GM18909 (cell line): ENCODE measurements around the gene KRT32.

Source experiments
- ATAC-seq: cut with Tn5 transposase; IDR thresholded peaks from one replicate; pipeline ENCODE4 v1.9.1; 2021; ENCODE audit warnings: mild to moderate bottlenecking; ENCODE audit not compliant: unreplicated experiment, poor library complexity

The KRT32 gene

DNA sequence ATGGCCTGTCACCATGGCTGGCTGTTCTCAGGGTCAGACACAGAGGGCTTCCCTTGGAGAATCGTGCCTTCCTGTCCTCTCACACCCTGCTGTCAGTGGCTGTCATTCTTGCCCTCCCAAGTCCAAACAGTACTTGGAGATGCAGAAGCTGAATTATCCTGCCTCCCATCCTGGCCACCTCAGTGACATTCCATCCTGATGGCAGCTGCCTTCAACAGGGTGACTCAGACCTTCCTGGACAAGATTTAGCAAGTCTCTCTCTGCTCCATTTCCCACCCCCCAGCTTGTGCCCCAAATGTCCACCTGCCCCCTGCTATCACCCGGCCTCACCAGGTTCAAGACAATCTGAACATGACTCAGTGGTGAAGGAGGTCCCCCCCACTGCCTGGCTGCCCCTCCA lies 27.3 kb upstream of the KRT32 start:
- no peak for ATAC-seq

DNA sequence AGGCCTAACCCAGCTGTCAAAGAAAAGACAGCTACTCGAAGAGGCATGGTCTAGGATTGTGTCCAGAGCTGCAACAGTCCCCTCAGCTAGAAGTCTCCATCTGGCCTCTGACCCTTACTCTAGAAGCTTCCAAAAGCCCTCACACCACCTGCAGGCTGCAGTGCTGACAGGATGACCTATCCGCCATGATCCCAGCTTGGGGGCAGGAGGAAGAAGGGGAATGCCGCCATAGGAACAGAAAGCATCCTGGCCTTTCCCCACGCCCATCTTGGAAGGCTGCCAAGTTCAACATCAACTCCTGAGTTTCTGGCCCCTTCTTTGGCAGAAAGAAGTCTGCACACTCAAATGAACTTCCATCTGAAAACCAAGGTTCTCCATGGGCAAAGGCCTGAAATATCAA lies 25.6 kb upstream of the KRT32 start:
- no peak for ATAC-seq

DNA sequence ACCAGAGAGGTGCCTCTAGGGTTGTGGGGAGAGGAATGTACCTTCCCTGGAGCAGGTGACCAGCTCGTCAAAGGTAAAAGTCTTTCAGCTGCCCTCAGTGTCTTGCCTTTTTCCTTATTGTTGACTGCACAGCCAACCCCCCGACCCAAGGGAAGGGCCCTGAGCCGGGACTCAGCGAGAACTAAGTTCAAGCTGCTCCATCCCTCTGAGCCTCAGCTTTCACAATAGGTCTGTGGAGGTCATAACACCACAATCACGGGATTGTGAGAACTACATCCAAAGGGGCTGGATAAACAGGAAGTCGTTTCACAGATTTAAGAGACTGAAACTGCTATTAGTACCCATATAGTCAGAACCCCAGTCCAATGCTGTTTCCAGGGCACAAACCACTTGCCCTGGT lies 25.2 kb upstream of the KRT32 start:
- ATAC-seq = no peak

DNA sequence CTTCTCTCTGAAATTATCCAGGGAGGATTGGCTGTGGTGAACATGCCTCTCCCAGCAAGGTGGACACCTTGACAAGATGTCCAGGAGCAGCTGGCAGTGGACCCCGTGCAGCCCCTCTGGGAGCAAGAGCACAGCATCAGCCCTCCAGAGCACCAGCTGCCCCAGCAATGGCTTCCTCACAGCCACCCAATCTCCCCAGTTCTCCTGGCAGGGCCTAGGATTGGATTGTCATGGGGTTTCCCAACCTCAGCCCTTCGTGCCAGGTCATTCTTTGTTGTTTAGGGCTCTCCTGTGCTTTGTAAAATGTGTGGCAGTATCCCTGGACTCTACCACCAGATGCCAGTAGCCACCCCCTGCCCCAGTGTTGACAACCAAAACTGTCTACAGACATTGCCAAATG lies 24.3 kb upstream of the KRT32 start:
- ATAC-seq = no peak

DNA sequence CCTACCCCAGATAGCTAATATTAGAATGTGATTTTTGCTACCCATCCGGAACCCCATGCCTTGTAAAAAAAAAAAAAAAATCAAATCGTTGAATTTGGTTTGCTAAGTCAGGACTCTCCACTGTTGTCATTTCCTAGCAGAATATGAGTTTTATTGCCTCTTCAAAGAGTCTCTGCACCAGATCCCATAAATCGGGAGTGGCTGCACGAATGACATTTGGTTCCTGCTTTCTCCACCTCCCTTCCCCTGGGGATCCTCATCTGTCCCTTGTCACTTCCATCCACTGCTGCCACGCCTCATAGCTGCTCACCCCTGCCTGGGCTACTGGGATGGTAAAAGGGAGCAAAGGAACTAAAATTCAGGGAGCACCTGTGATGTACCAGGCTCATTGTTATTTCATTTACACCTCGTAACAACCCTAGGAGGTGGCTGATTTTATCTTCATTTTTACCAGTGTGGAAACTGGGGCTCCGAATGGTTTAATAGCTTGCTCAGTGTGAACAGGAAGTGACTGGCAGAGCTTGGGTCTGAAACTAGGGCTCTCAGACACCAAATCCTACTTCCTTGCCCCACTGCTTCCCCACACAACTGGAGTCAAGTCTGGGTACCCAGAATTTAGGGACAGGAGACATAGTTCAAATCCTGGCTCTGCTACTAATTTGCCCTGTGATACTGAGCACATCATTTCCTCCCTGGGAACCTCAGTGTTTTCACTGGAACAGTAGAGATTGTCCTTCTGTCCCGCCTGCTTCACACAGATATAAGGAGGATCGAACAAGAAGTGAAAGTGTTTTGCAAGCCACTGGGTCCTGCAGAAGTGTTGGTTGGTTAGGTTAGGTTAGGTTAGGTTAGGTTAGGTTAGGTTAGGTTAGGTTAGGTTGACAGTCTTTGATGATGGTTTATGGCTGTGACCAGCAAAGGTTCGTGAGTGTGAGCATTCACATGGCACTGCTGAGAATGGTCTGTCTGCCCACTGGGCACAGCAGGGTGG lies 23.1 kb upstream of the KRT32 start:
- ATAC-seq = no peak

DNA sequence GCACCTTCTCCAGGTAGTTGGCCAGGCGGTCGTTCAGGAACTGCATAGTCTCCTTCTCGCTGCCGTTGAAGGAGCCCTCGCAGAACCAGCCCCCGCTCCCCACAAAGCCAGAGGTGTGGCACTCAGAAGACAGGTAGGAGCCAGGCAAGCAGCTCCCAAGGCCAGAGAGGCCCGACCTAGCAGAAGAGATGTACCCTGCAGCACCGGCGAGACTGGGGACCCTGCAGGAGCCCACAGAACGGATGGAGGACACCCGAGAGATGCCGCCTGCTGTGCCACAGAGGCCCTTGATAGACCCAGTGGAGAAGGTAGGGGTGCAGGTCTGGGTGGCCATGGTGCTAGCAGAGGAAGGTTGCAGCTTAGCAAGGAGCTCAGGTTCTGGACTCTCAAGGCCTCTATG lies 22.3 kb upstream of the KRT32 start, which contains the start of gene KRT36:
TSS of gene KRT36 (minus strand) at position 380 of the 400 bp plus-strand sequence. CDS start at position 334, 46 bp downstream.
- ATAC-seq = no peak

DNA sequence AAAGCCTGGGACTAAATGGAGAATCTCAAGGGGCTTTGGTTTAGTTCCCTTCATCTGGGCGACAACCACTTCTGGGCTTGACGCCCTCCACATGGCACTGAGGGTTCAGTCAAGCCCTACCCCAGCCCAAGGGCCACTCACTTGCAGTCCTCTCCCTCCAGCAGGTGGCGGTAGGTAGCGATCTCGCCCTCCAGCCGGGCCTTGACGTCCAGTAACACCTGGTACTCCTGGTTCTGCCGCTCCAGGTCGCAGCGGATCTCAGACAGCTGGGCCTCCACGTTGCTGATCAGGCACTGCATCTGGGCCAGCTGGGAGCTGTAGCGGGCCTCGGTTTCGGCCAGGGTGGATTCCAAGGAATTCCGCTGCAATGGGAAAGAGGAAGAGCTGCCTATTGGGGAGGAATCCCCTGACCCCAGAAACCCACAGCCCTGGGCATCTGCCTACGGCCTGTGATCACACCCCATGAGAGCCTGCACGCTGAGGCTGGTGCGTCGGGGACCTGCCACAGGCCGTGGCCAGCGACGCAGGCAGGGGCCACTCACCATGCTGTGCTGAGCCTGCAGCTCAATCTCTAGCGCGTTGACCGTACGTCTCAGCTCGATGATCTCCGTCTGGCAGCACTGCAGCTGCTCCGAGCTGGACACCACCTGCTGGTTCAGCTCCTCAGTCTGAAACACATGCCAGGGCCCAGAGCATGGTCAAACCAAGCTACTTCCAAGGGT lies 19.8 kb upstream of the KRT32 start:
- ATAC-seq = no peak

DNA sequence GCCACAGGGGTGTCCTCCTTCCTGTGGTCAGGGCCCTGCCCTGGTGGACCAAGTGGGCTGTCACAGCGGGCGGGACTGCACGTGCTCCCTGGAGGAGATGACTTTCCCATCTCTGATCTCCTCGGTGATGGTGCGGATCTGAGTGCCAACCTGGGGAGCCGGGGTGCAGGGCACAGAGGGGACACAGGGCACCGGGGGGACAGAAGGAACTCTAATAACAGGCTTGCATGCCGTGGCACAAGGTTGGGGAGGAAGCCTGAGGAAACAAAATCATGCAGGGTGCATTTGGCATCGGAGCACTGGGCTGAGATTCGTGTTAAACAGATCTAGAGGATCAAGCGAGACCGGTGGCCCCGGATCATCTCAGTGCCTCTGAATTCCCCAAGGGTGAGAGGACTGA lies 19.1 kb upstream of the KRT32 start:
- ATAC-seq = no peak

DNA sequence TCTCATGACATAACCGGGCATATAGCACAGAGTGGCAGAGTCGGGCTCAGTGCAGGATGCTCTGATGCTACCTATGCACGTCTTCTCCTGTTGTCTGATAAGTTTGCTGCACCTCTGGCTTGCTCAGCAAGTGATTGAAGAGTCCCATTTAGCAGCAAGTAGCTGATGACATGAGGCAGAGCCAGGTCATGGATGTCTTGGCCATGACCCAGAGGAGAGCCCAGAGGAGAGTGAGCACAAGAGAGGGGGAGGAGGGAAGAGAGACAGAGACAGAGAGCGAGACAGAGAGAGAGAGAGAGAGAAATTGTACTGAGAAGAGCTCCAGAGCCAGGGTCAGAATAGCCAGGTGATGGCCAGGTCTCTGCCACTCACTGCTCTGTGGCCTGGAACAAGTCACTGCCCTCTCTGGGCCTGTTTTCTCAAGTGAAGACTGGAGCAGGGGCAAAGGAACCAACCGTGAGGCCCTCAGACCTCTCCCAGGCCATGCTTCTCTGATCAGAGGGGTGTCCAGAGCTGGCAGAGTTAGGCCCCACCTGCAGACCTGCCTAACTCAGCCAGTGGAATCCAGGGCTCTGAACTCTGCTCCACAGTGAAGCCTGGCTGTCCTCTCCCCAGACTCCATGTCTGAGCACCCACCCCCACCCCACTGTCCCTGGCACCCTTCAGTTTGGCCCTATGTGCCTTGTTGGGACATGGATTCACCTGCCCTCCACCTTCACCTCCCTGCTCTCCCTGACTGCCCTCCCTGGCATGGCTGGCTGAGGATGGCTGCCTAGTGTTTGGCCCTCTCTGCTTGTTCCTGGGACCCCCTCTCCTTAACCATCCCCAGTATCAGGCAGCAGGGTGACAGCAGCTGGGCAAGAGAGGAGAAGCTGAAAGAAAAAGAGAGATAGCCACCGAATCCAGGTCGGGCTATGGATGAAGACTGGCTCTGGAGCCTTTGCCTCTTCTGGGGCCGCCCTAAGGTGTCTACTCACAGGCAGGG lies 18.0 kb upstream of the KRT32 start:
- no peak for ATAC-seq

DNA sequence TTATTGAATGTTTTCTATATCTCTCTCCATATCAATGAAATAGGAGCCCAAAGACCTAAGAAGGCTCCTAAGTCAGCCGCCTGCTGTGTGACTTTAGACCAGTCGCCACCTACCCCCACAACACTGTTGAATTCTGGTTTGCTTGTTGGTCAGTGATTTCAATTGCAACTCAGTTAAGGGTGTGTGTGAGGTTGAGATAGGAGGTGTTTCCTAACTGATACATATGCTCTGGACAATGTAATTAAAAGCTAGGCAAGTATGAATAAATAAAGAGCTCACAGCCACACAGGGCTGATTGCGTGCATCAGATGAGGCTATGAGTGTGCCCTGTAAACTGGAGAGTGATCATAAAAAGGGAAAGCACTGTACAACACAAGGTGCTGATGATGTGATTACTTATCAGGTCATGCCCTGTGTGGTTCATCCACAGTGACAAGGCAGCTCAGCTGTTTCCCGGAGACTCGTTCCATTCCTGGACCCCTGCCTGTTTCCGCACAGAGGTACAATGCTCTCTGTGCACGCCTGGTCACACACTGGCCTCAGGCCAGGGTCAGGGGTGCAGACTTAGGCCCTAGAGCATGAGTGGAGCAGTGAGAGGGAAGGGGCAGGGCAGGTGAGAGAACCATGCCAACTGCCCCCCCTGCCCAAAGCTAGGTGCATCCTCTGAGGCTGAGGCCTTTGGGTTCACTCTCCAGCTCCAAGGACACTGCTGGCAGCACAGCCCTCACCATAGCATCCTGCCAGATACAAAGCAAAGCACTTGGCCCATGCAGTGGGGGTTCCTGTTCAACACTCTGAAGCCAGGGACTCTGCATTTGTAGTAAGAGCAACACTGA lies 17.0 kb upstream of the KRT32 start:
- ATAC-seq = no peak

DNA sequence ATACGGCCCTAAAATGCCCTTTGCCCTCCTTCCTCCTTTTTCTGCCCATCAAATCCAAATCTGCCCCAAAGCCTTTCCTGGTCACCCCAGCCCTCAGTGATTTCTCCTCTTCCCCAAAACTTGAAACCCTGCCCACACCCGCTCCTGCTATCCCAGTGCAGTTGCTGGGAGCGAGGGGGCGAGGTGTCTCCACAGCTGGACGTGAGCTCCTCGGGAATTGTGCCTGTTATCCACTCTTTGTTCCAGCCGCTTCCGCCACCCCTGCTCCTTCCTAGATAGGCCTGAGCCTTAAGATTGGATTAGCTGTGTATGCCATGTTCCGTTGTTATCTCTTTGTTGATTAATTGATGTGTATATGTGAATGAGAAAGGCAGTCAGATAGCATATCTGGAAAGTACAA lies 16.3 kb upstream of the KRT32 start:
- no peak for ATAC-seq

DNA sequence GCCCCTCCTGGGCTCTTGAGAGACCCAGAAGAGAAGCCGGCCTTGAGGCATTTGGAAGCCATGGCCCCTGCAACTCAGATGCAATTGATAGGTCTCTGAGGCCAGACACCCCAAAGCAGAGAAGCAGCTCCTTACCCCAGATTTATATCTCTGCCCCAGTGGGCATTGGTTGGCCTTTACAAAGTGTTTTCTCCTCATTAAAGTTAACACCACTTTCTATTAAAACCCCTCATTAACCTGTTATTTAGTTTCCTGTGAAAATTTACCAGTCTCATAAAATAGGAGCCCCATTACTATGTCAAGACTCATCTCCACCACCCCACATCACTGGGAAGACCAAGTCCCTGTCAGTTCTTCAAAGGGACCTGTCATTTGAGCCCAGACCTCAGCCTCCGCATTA lies 13.8 kb upstream of the KRT32 start, which contains the start of gene KRT35:
TSS of gene KRT35 (minus strand) at position 116 of the 400 bp plus-strand sequence. CDS start at position 62, 54 bp downstream.
- no peak for ATAC-seq

DNA sequence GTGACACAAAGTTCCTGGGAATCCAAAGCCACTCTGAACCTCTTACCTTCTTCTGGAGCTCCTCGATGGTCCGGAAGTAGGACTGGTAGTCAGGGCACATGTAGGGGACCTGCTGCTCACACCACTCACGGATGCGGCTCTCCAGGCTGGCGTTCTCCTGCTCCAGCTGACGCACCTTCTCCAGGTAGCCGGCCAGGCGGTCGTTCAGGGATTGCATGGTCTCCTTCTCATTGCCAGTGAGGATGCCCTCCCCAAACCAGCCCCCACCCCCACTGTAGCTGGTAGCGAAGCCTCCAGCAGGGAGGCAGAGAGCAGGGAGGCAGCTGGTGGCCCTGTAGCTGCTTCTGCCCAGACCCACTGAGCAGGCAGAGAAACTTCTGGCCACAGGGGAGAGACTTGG lies 13.4 kb upstream of the KRT32 start:
- ATAC-seq = no peak

DNA sequence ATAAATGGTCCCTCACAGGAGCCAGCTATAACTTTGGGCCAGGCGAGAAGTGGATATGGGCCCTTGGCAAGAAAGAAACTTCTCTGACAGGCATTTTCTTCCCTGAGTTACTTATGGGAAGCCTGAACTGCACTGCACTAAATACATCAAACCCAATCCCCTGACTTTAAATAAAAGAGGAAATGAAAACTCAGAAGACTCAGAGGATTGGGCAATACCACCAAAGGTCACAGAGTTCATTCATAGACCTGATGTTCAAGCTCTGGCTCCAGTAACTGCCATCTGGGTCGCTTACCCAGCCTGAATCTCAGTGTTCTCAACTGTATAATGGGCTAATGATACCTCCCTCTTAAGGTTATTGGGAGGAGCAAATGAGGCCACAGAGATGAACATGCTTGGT lies 12.9 kb upstream of the KRT32 start:
- no peak for ATAC-seq

DNA sequence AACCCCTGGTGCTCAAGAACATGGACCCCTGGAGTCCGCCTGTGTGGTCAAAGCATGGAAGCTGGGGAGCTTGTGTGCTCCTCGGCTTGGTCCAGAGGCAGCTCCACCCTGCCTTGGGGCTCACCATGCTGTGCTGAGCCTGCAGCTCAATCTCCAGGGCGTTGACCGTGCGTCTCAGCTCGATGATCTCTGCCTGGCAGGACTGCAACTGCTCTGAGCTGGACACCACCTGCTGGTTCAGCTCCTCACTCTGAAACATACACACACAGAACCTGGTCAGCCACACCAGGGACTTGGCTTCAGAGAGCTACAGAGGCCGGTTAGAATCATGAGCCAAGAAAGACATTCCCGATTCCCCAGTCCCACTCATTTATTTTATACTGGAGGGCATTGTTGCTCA lies 11.1 kb upstream of the KRT32 start:
- ATAC-seq = no peak

DNA sequence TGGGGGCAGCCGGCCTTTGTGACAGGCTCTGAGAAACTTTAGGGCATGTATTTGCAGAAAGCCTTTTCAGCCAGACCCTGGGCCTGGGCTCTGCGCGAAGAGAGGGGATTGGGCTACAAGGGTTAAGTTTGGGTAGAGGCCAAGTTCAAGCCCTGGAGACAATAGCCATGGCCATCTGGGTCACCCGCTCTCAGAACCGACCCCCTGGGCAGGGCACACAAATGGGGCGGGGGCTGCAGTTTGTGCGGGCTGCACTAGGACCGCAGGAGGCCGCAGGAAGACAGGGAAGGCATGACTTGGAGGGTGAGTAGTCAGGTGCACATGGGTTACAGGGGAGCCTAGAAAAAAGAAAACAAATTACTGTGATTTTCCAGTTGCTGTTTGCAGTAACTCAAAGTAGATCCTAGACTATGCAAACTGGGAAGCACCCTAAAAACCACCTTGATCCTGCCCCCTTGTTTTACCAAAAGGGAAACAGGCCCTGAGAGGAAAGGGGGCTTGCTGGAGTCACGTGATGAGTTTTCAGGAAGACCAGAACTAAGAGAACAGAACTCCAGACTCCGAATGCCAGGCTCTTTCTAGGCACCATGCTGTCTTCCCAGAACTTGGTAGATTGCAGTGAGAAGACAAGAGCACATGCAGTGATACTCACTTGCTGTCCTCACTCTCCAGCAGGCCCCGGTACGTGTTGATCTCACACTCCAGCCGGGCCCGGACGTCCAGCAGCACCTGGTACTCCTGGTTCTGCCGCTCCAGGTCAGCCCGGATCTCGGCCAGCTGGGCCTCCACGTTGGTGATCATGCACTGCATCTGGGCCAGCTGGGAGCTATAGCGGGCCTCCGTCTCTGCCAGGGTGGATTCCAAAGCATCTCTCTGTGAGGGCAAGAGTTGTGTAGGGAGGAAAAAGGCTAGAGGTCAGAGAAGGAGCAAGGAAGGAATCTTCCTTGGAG lies 10.0 kb upstream of the KRT32 start:
- no peak for ATAC-seq

DNA sequence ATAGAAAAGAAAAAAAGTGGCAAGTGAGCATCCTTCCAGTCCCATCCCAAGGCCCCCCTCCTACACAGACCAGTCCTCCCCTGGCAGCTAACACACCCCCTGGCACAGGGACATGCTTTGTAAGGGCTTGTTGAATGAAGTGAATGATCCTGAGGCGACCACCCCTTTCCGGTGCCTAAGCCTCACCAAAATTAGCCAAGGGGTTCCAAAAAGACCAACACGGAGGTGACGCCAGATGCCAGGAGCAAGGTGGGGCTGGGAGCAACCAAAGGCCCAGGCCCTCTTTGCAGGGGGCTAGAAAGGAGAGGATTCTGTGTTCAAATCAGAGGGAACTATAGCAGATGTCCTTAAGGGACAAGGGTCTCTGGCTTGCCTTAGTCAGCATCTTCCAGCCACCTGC lies 8.2 kb upstream of the KRT32 start:
- ATAC-seq = no peak

DNA sequence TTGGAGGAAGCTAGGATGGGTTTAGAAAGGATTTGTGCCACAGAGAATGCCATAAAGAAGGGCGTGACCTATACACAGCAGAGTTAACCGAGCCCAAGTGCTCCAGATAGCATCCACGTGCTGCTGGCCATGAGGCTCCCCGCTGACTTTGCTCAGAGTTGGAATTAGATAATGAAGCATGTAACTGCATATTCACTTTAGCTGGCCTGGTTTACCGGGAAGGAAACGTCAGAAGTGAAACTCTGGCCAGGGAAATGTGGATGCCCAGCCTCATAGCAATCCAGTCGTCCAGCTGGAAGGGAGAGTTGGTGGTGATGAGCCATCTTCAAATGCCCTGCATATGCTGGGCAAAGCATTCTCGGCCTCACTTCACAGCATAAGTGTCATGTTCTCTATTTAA lies 7.7 kb upstream of the KRT32 start:
- no peak for ATAC-seq
